Lung (tissue), 12 donors: ENCODE data around the gene FAM222A. TPM values are rescaled to one million over a fixed set of nuclear protein-coding genes. Genes with fewer than 3 reads are reported as not detected.

Source experiments
- ATAC-seq: fragments of 200-7000 bp; cut with Tn5 transposase; one replicate; pipeline ENCODE4 v1.9.1; 2020; ENCODE audit warnings: moderate number of reproducible peaks; ENCODE audit not compliant: insufficient read depth, low FRiP score
- DNase-seq, 3 donors: peaks; one replicate each; pipeline ENCODE4 v3.0.0-alpha.2; 2013 to 2017
- H3K27ac ChIP-seq, 2 donors: one replicate each; pipeline ENCODE4 v1.5.1; 2013; ENCODE audit warnings: mild to moderate bottlenecking in 2 of 2, moderate library complexity in 2 of 2, control low read depth in 1 of 2, inconsistent platforms in 1 of 2, low read depth in 1 of 2, low read length in 1 of 2
- H3K27me3 ChIP-seq, 3 donors: one replicate each; pipeline ENCODE4 v1.5.1; 2013; ENCODE audit warnings: low read length in 2 of 3; ENCODE audit not compliant: control insufficient read depth in 3 of 3, insufficient read depth in 3 of 3
- H3K36me3 ChIP-seq, 4 donors: one replicate each; pipeline ENCODE4 v1.5.1; 2013; ENCODE audit warnings: low read length in 4 of 4, mild to moderate bottlenecking in 1 of 4, moderate library complexity in 1 of 4; ENCODE audit not compliant: control insufficient read depth in 4 of 4, insufficient read depth in 4 of 4
- H3K4me1 ChIP-seq, 5 donors: one replicate each; pipeline ENCODE4 v1.5.1; 2013; ENCODE audit warnings: low read length in 5 of 5, mild to moderate bottlenecking in 2 of 5, moderate library complexity in 1 of 5; ENCODE audit not compliant: control insufficient read depth in 5 of 5, insufficient read depth in 5 of 5
- H3K4me3 ChIP-seq: one replicate; pipeline ENCODE4 v1.5.1; 2013; ENCODE audit warnings: mild to moderate bottlenecking, control low read depth, moderate library complexity
- H3K9ac ChIP-seq, 2 donors: one replicate each; pipeline ENCODE4 v1.5.1; 2013; ENCODE audit warnings: low read length in 2 of 2, control low read depth in 1 of 2; ENCODE audit not compliant: insufficient read depth in 1 of 2
- H3K9me3 ChIP-seq, 4 donors: one replicate each; pipeline ENCODE4 v1.5.1; 2013; ENCODE audit warnings: low read length in 3 of 4, mild to moderate bottlenecking in 1 of 4, moderate library complexity in 1 of 4; ENCODE audit not compliant: control insufficient read depth in 4 of 4, insufficient read depth in 3 of 4
- WGBS, 2 donors: extraction: QIAGEN DNeasy Blood & Tissue Kit; methylation state at CpG; one replicate each; pipeline ENCODE4 v1.1.7; 2013; 5-methylcytosine and 5-hydroxymethylcytosine counted together
- polyA plus RNA-seq, 2 donors: library from polyadenylated mRNA; stranded (reverse); fragments of 200-250 nt; gene quantifications; one replicate each; pipeline ENCODE4 v1.2.1, GENCODE V29; 2013
- total RNA-seq, 2 donors: library from RNA; depleted of rRNA in 1 of 2; stranded (reverse); fragments of >200 nt in 1 of 2; gene quantifications; one replicate each; pipeline ENCODE4 v1.2.1, GENCODE V29; 2014 to 2021
- TF ChIP-seq, protein P1 (sequence below): IDR thresholded peaks from 2 replicates; pipeline ENCODE4 v1.5.1; 2012; ENCODE audit warnings: mild to moderate bottlenecking; ENCODE audit errors: control extremely low read depth, extremely low read depth
- donor health status: control.
- donor health status: control.
- donor health status: Bipolar disorder and iron deficiency.
- donor health status: healthy.
- donor health status: DM: yes; HTN: yes; CAD: no.

The FAM222A gene
- total and polyA plus RNA-seq, 4 donors = 0.28 to 2.6 (median 1.1) TPM

DNA sequence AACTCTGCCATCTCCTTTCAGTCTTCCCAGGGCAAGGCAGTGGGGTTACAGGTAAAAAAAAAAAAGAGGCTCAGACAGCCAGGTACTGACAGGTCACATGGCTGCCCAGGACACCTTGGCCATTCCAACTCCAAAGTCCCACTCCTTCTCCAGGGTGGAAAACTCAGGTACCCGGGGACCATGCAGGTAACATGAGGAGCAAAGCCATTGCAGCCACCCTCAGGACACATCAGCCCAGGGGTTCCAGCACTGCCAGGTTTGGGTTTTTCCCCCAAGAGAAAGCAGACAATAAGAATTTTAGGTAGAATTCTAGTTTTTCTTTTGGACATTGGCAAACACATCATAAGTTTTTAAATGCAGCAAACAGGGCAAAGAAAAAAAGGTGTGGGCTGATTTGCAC, 15.3 kb downstream of the FAM222A start:
- H3K9me3 ChIP-seq = no peaks in the 10 kb centered on the region
- no peak overlapping the region for H3K9ac ChIP-seq
- no peak overlapping the region for H3K4me3 ChIP-seq
- H3K27me3 ChIP-seq = no peaks in the 10 kb centered on the region
- TF ChIP-seq, protein P1, sequence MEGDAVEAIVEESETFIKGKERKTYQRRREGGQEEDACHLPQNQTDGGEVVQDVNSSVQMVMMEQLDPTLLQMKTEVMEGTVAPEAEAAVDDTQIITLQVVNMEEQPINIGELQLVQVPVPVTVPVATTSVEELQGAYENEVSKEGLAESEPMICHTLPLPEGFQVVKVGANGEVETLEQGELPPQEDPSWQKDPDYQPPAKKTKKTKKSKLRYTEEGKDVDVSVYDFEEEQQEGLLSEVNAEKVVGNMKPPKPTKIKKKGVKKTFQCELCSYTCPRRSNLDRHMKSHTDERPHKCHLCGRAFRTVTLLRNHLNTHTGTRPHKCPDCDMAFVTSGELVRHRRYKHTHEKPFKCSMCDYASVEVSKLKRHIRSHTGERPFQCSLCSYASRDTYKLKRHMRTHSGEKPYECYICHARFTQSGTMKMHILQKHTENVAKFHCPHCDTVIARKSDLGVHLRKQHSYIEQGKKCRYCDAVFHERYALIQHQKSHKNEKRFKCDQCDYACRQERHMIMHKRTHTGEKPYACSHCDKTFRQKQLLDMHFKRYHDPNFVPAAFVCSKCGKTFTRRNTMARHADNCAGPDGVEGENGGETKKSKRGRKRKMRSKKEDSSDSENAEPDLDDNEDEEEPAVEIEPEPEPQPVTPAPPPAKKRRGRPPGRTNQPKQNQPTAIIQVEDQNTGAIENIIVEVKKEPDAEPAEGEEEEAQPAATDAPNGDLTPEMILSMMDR = no peak
- 71 to 89% methylated on average over 1 of the region's 1 CpG for WGBS, 2 donors
- no peak overlapping the region for H3K27ac ChIP-seq
- ATAC-seq = no peak
- no peak for DNase-seq
- H3K36me3 ChIP-seq = no peaks in the 10 kb centered on the region
- H3K4me1 ChIP-seq = peaks cover 0 to 34% (median 2%) of the 10 kb centered on the region in 5 donors

DNA sequence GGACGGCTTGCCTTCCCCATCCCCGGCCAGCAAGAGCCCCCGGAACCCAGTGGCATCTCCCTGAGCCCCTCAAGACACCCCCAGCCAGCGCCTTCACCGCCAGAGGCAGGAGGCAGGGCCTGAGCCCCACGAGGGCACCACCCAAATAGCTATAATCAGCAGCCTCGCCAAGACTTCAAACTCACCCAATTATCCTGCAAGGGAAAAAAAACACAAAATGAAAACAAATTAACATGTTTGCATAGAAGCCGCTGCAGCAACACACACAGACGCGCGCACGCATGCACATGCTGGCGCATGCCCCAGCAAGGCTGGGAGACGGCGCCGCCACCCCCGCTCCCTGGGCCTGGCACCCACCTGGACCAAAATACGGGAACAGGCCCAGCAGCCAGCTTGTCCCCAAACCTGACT, 15.8 kb downstream of the FAM222A start:
- H3K36me3 ChIP-seq = no peaks in the 10 kb centered on the region
- H3K9ac ChIP-seq = no peak overlapping the region
- DNase-seq (peak; percentile 71 to 81 (median 79)), ATAC-seq (no peak)
- H3K4me3 ChIP-seq = no peak overlapping the region
- peaks cover 0 to 34% (median 2%) of the 10 kb centered on the region in 5 donors for H3K4me1 ChIP-seq
- no peaks in the 10 kb centered on the region for H3K27me3 ChIP-seq
- TF ChIP-seq, protein P1 = no peak
- H3K9me3 ChIP-seq = no peaks in the 10 kb centered on the region
- 83 to 87% methylated on average over 18 of the region's 18 CpGs for WGBS, 2 donors
- no peak overlapping the region for H3K27ac ChIP-seq

DNA sequence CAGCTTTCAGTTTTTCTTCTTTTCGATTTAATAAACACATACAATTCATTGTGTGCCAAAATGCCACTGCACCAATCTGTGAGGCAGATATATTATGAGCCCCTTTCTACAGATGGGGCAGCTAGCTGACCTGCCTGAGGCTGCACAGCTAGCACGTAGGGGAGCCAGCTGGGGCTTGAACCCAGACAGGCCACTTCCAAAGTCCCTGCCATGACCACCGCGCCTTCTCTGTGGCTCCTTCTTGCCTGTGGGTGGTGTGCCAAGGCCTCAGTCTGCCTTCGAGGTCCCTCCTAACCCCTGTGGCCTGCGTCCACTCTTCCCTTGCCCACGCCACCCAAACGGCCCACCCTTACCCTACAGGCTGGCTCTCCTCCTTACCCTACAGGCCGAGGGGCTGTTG, 16.2 kb downstream of the FAM222A start:
- TF ChIP-seq, protein P1 = no peak
- Histone ChIP-seq H3K27ac (no peak overlapping the region), H3K9ac (no peak overlapping the region), H3K9me3 (no peaks in the 10 kb centered on the region), H3K27me3 (no peaks in the 10 kb centered on the region), H3K36me3 (no peaks in the 10 kb centered on the region), H3K4me3 (no peak overlapping the region), H3K4me1 (peaks cover 0 to 34% (median 2%) of the 10 kb centered on the region in 5 donors)
- DNase-seq = no peak
- ATAC-seq = no peak
- WGBS, 2 donors = 85 to 86% methylated on average over 9 of the region's 9 CpGs
